Caco-2 (cell line): ENCODE measurements around the gene MAN2A1. TPM values are rescaled to one million over a fixed set of nuclear protein-coding genes. Genes with fewer than 3 reads are reported as not detected.

ENCODE experiments used
- BruUV-seq: library from RNA; stranded (reverse); fragments of 400-500 nt; replicated peaks from 2 replicates; lab custom pipeline; 2021; lab: Mats Ljungman, UMichigan
- CTCF ChIA-PET: fragments of 300-600 bp; sonication (Branson Sonifier 250); formaldehyde crosslinking; loops from one replicate; lab custom pipeline; 2022; ENCODE audit warnings: antibody characterized with exemption; lab: Charles Lee
- POLR2A ChIA-PET: fragments of 300-600 bp; sonication (Branson Sonifier 250); formaldehyde crosslinking; loops from one replicate; lab custom pipeline; 2022; ENCODE audit warnings: antibody characterized with exemption; lab: Charles Lee
- DNase-seq, 2 experiments: peaks; one replicate each; pipeline versions ENCODE4 v3.0.0 to v3.0.0-alpha.2; 2020 to 2022
- H3K27me3 ChIP-seq: replicated peaks from 2 replicates; pipeline ENCODE4 v1.6.0; 2011; ENCODE audit warnings: low read length; ENCODE audit not compliant: control insufficient read depth, insufficient read depth
- H3K36me3 ChIP-seq: 2 replicates; pipeline ENCODE4 v1.5.1; 2011; ENCODE audit warnings: low read length; ENCODE audit not compliant: control insufficient read depth, insufficient read depth
- H3K4me1 ChIP-seq: fragments of 250-450 bp; sonication (Bioruptor Pico); 2 replicates; pipeline ENCODE4 v1.5.1; 2020; ENCODE audit warnings: mild to moderate bottlenecking
- H3K4me3 ChIP-seq: 2 replicates; pipeline ENCODE4 v1.5.1; 2011; ENCODE audit warnings: low read depth, mild to moderate bottlenecking, control low read depth, low read length
- H3K9me3 ChIP-seq: fragments of 250-450 bp; sonication (Bioruptor Pico); 2 replicates; pipeline ENCODE4 v1.5.1; 2020; ENCODE audit warnings: mild to moderate bottlenecking, moderate library complexity
- H3K27ac Mint-ChIP-seq: one replicate; pipeline ENCODE4 v1.8.0; 2022; ENCODE audit warnings: mixed read lengths; ENCODE audit not compliant: unreplicated experiment
- H3K27me3 Mint-ChIP-seq: one replicate; pipeline ENCODE4 v1.8.0; 2022; ENCODE audit warnings: mixed read lengths; ENCODE audit not compliant: insufficient read depth, unreplicated experiment
- H3K36me3 Mint-ChIP-seq: one replicate; pipeline ENCODE4 v1.8.0; 2022; ENCODE audit warnings: mild to moderate bottlenecking, mixed read lengths; ENCODE audit not compliant: insufficient read depth, unreplicated experiment
- H3K4me1 Mint-ChIP-seq: one replicate; pipeline ENCODE4 v1.8.0; 2022; ENCODE audit warnings: low read depth, mixed read lengths; ENCODE audit not compliant: unreplicated experiment
- H3K4me3 Mint-ChIP-seq: one replicate; pipeline ENCODE4 v1.8.0; 2022; ENCODE audit warnings: mild to moderate bottlenecking, moderate library complexity, mixed read lengths; ENCODE audit not compliant: unreplicated experiment
- H3K9me3 Mint-ChIP-seq: one replicate; pipeline ENCODE4 v1.8.0; 2022; ENCODE audit warnings: mixed read lengths; ENCODE audit not compliant: unreplicated experiment
- CTCF ChIP-seq, 2 experiments: fragments of 200-600 bp in 1 of 2; IDR thresholded peaks; 1 replicate in 1 of 2; 2 replicates in 1 of 2; pipeline versions ENCODE4 v1.5.1 to v1.8.0; 2011 to 2022; ENCODE audit warnings: antibody characterized with exemption in 1 of 2, control low read depth in 1 of 2, inconsistent platforms in 1 of 2, low read depth in 1 of 2, low read length in 1 of 2, mild to moderate bottlenecking in 1 of 2, moderate library complexity in 1 of 2; ENCODE audit not compliant: insufficient read depth in 1 of 2, severe bottlenecking in 1 of 2, unreplicated experiment in 1 of 2
- intact Hi-C: fragments of 100-400 bp; cut with micrococcal nuclease; formaldehyde crosslinking; loops from one replicate; pipeline ENCODE4 v1.10.0; 2022; ENCODE audit not compliant: unreplicated experiment
- total RNA-seq: library from RNA; stranded (reverse); gene quantifications from 2 replicates; pipeline ENCODE4 v1.2.3, GENCODE V29; 2022

Gene MAN2A1
- total RNA-seq, 1 experiment from 2014 or later, result 57.3 TPM

DNA sequence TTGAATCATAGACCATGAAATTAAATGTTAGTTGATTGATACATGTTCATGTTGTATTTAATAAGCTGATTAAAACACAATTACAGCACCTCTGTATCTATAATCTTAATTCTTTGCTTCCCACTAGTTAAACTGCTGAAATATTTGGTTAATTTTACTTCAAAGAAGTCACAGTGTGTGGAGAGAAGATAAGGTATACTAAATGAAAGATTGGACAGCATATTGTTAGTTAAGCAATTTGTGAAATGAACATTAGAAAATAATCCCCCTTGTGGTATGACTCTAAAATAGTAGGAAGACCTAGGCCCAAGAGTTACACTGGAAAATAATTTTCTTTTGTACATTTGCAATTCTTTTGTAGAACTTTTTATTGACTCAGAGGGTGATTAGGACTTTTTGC lies 30.3 kb downstream of the MAN2A1 start:
- no peak for TF ChIP-seq CTCF (IDR thresholded peaks at IDR 0.05; ENCODE audit: insufficient read depth in 1 of 2, low read depth in 1 of 2, low read length in 1 of 2, severe bottlenecking in 1 of 2, unreplicated experiment in 1 of 2)
- no peak for DNase-seq
- BruUV-seq, result no TSS peak
- intact Hi-C loops, result no loop called here
- ChIA-PET CTCF (no interaction called here), POLR2A (no interaction called here)
- Histone ChIP-seq H3K36me3 (no peaks in the 10 kb centered on the region), H3K4me3 (no peak overlapping the region), H3K27me3 (no peaks in the 10 kb centered on the region), H3K4me1 (peaks cover 4% of the 10 kb centered on the region; the same call in 1 of the 2 replicates), H3K9me3 (no peaks in the 10 kb centered on the region)
- H3K4me3 Mint-ChIP-seq, result no peak overlapping the region
- H3K27ac Mint-ChIP-seq, result no peak overlapping the region
- no peaks in the 10 kb centered on the region for H3K36me3 Mint-ChIP-seq
- no peaks in the 10 kb centered on the region for H3K9me3 Mint-ChIP-seq
- no peaks in the 10 kb centered on the region for H3K27me3 Mint-ChIP-seq
- H3K4me1 Mint-ChIP-seq, result no peaks in the 10 kb centered on the region

DNA sequence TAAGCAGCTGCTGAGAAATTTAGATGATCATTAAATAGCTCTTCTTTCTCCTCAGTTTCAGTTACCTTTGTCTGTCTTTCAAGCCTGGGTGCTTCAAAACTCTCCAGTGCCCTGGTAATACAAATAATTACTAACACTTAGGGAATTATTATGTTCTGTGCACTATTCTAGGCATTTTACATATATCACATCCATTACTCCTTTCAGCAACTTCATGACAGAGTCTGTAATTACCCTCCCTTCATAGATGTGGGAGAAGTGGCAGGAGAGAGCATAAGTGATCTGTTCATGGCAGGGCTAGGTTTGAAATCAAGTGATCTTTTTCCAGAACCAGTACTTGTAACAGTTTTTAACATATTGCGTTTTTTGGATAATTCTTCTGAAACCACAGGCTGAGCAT lies 32.0 kb downstream of the MAN2A1 start:
- POLR2A ChIA-PET, result no interaction called here
- H3K27me3 Mint-ChIP-seq, result no peaks in the 10 kb centered on the region
- H3K27ac Mint-ChIP-seq, result no peak overlapping the region

DNA sequence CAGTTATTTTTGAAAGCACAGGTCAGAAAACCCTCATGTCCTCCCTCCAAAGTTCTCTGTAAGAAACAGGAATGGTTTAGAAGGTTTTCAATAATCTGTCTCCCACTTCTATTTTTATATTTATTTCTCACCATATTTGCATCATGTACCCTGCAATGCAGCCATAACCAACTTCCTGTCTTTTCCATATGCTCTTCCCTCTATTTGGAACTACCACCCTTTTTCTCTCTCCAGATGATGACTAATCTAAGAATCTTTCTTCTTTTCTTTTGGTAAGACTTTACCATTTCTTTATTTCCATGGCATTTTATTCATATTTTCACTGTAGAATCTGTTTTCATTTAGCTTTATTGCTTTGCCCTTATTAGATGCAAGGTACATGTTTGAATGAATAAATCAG lies 33.9 kb downstream of the MAN2A1 start:
- H3K9me3 ChIP-seq, result no peaks in the 10 kb centered on the region
- ChIA-PET CTCF (no interaction called here), POLR2A (no interaction called here)
- no peaks in the 10 kb centered on the region for H3K27me3 ChIP-seq
- Mint-ChIP-seq H3K4me1 (no peaks in the 10 kb centered on the region), H3K9me3 (no peaks in the 10 kb centered on the region), H3K36me3 (no peaks in the 10 kb centered on the region), H3K4me3 (no peak overlapping the region), H3K27me3 (no peaks in the 10 kb centered on the region), H3K27ac (no peak overlapping the region)
- BruUV-seq, result no TSS peak
- intact Hi-C loops, result no loop called here
- no peak for DNase-seq
- no peaks in the 10 kb centered on the region for H3K36me3 ChIP-seq
- no peak for TF ChIP-seq CTCF (IDR thresholded peaks at IDR 0.05; ENCODE audit: insufficient read depth in 1 of 2, low read depth in 1 of 2, low read length in 1 of 2, severe bottlenecking in 1 of 2, unreplicated experiment in 1 of 2)
- no peak overlapping the region for H3K4me3 ChIP-seq
- H3K4me1 ChIP-seq, result peaks cover 5% of the 10 kb centered on the region; the same call in 1 of the 2 replicates

More for the DNA sequence above, 32.0 kb downstream of the MAN2A1 start:
- no peaks in the 10 kb centered on the region for H3K36me3 Mint-ChIP-seq
- Histone ChIP-seq H3K4me3 (no peak overlapping the region), H3K4me1 (peaks cover 5% of the 10 kb centered on the region; the same call in 1 of the 2 replicates), H3K9me3 (no peaks in the 10 kb centered on the region), H3K36me3 (no peaks in the 10 kb centered on the region), H3K27me3 (no peaks in the 10 kb centered on the region)
- TF ChIP-seq CTCF (IDR thresholded peaks at IDR 0.05; ENCODE audit: insufficient read depth in 1 of 2, low read depth in 1 of 2, low read length in 1 of 2, severe bottlenecking in 1 of 2, unreplicated experiment in 1 of 2), result no peak
- DNase-seq, result no peak
- CTCF ChIA-PET, result no interaction called here
- H3K4me1 Mint-ChIP-seq, result no peaks in the 10 kb centered on the region
- H3K9me3 Mint-ChIP-seq, result no peaks in the 10 kb centered on the region
- H3K4me3 Mint-ChIP-seq, result no peak overlapping the region
- no TSS peak for BruUV-seq
- intact Hi-C loops, result no loop called here
